ENCODE results near the gene PRG2.
"Not testable (repeated sequence)": the region's sequence is repeated elsewhere in the genome, so short reads cannot be mapped to it uniquely, and the experiment has no call there.

PRG2 gene

GRCh38 chr11:57349491-57350274 lies 40.8 kb downstream of the PRG2 start:
- in situ Hi-C loops (cut with MboI; ENCODE audit: low sequenced_read_pairs) = loop anchor here (5.0 to 10.0 kb wide), 3 partner anchors 173 to 445 kb away; partner anchors contain the start of gene YPEL4

- in situ Hi-C loops (cut with MboI; ENCODE audit: low sequenced_read_pairs) = loop anchor here (5.0 to 10.0 kb wide), 2 partner anchors 174 to 296 kb away; partner anchors contain the start of gene YPEL4
Observed at GRCh38 chr11:57348636-57349313, 41.7 kb downstream of the PRG2 start.

DNA sequence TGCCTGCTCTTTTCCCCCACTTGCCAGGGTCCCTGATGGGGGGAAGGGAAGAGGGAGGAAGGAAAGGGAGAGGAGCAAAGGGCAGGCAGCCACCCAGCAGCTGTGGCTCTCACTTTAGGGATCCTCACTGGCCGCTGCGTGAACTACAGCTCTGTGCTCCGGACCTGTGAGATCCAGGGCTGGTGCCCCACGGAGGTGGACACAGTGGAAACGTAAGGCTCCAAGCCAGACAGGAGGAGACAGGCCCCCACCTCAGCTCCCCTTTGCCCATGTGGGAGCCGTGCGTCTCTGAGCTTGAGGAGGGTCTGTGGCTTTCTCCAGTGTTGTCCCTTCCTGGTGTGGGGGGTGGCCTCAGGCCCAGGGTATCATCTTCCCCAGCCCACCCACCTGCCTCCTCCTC lies 42.4 kb downstream of the PRG2 start:
- in situ Hi-C loops (cut with MboI; ENCODE audit: low sequenced_read_pairs) = loop anchor here (5.0 to 10.0 kb wide), 2 partner anchors 174 to 297 kb away; partner anchors contain the start of gene YPEL4

- in situ Hi-C loops (cut with MboI; ENCODE audit: low sequenced_read_pairs) = loop anchor here (5.0 to 10.0 kb wide), 2 partner anchors 175 to 297 kb away; partner anchors contain the start of gene YPEL4
Observed at GRCh38 chr11:57347336-57347735, 43.1 kb downstream of the PRG2 start.

DNA sequence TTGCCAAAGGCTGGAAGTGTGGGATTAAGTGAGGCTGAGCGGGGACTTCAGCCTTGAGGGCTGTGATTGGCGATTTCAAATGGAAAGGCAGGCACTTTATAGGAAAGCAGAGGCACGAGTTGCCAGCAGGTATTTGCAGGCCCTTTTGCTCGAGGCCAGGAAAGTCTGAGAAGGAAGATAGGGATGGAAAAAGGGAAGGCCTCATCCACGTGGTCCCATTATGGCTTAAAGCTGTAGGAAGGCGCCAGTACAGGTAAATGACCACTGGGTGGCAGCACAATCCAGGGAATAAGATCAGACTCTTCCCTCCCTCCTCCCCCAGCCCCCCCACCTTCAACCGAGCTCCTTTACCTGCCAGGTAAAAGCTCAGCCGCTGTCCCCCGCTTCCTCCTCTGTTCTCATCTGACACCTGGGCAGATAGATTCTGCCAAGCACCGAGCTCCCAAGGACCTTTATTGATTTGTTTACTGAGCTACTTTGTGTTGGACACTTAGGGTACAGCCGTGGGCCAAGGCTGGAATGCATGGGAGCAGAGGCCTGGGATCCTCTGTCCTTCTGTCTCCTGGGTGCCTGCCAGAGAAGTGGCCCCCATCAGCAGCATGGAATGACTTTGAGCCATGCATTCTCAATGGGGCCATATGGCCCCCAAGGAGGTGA lies 44.8 kb downstream of the PRG2 start:
- in situ Hi-C loops (cut with MboI; ENCODE audit: low sequenced_read_pairs) = loop anchor here (5.0 to 10.0 kb wide), 2 partner anchors 177 to 299 kb away; partner anchors contain the start of gene YPEL4

GRCh38 chr11:57344826-57345225 lies 45.6 kb downstream of the PRG2 start:
- in situ Hi-C loops (cut with MboI; ENCODE audit: low sequenced_read_pairs) = loop anchor here (5.0 to 10.0 kb wide), 2 partner anchors 177 to 300 kb away; partner anchors contain the start of gene YPEL4

DNA sequence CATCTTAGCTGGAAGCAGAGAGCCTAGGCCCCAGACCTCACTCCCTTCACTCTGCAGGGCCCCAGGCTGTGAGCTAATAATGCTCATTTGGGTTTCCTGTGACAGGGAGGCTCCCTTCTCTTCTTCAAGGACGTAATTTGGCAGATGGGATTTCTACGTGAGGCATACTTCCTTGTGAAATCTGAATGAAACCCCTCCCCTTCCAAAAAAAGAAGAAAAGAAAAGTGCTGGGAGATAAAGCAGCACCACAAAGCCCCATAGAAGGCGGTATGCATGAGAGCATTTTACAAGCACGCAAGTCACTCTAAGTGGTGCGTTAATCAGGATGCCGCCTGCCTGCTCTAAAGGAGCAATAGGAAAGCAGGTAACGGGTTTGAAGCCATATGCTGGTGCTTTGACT lies 46.6 kb downstream of the PRG2 start:
- in situ Hi-C loops (cut with MboI; ENCODE audit: low sequenced_read_pairs) = loop anchor here (10.0 kb wide), 1 partner anchor 301 kb away; the partner anchor contains the start of gene YPEL4

DNA sequence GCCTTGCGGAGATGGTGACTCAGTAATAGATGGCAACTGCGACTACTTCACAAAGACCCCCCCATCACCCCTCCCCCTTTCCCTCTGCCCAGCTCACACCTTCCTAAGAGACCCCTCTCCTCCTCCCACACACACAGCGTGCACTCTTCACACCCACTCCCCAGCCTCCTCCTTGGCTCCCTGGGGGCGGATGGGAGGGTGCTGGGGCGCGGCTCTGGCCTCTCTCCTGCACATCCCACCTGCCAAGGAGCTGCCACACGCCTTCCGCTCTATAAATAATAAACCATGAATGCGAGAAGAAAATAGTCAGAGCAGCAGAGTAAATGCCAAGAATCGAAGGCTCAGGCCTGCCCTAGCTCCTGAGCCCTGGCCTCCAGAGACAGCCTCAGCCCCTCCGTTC lies 47.7 kb downstream of the PRG2 start:
- in situ Hi-C loops (cut with MboI; ENCODE audit: low sequenced_read_pairs) = loop anchor here (10.0 kb wide), 1 partner anchor 302 kb away; the partner anchor contains the start of gene YPEL4

- in situ Hi-C loops (cut with MboI; ENCODE audit: low sequenced_read_pairs) = loop anchor here (10.0 kb wide), 1 partner anchor 303 kb away; the partner anchor contains the start of gene YPEL4
Observed at GRCh38 chr11:57341250-57341808, 49.1 kb downstream of the PRG2 start.

DNA sequence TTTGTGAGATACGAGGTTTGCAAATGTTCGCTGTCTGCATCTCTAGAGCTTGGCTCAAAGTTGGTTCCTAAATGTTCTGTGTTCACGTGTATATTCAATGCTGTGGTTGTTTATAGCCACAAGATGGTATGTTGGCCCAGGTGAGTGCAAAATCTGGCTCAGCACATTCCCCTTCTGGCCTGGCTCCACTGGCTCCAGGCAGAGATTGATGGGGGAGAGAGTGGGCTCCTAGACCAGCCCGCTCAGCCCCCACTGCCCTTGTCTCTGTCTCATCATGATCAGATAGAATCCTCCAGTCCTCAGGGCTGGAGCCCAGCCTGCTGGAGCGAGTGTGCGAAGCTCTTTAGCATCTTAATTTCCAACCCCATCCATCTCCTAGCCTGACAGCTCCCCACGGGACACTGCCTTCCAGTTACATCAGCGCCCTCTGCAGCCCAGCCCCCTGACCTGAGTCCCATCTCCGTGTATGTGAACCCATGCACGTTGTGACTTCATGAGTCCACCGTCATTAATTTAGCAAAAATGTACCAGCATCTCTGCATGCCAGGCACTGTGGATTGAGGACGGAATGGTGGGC lies 50.3 kb downstream of the PRG2 start:
- in situ Hi-C loops (cut with MboI; ENCODE audit: low sequenced_read_pairs) = loop anchor here (10.0 kb wide), 1 partner anchor 305 kb away; the partner anchor contains the start of gene YPEL4

- in situ Hi-C loops (cut with MboI; ENCODE audit: low sequenced_read_pairs) = no loop called here
Observed at GRCh38 chr11:57339328-57339727, 51.1 kb downstream of the PRG2 start.

- in situ Hi-C loops (cut with MboI; ENCODE audit: low sequenced_read_pairs) = no loop called here
Observed at GRCh38 chr11:57338142-57338541, 52.3 kb downstream of the PRG2 start, which contains the start of gene P2RX3. Gene P2RX3, plus strand, starts transcription at chr11:57338352. Its CDS starts 199 bp downstream, at chr11:57338551.

GRCh38 chr11:57336856-57337255 lies 53.6 kb downstream of the PRG2 start:
- in situ Hi-C loops (cut with MboI; ENCODE audit: low sequenced_read_pairs) = not testable (repeated sequence)

All from HL-60/S4 (cell line).